Sigmoid colon (tissue), 7 donors: ENCODE measurements around the gene CCDC90B. TPM values are rescaled to one million over a fixed set of nuclear protein-coding genes. Genes with fewer than 3 reads are reported as not detected.
A peak's percentile ranks its signal among the peaks of the same experiment; 100 is the strongest.

Source experiments
- DNase-seq: peaks from one replicate; pipeline ENCODE4 v3.0.0-alpha.2; 2019
- H3K27ac ChIP-seq, 4 donors: fragments of 200-600 bp; sonication (generic); one replicate each; pipeline ENCODE4 v1.5.1; 2016 to 2019; ENCODE audit warnings: mild to moderate bottlenecking in 1 of 4
- H3K27me3 ChIP-seq, 3 donors: fragments of 200-600 bp; sonication (generic); one replicate each; pipeline ENCODE4 v1.5.1; 2019; ENCODE audit warnings: mild to moderate bottlenecking in 1 of 3
- H3K36me3 ChIP-seq, 4 donors: fragments of 200-600 bp; sonication (generic); one replicate each; pipeline ENCODE4 v1.5.1; 2016 to 2019
- H3K4me1 ChIP-seq, 4 donors: fragments of 200-600 bp; sonication (generic); one replicate each; pipeline ENCODE4 v1.5.1; 2017 to 2019
- H3K4me3 ChIP-seq, 4 donors: fragments of 200-600 bp; sonication (generic); one replicate each; pipeline ENCODE4 v1.5.1; 2017 to 2019; ENCODE audit warnings: mild to moderate bottlenecking in 2 of 4, moderate library complexity in 1 of 4
- H3K9me3 ChIP-seq, 4 donors: fragments of 200-600 bp in 3 of 4; sonication (generic) in 3 of 4; one replicate each; pipeline versions ENCODE4 v1.5.1 to v1.6.1; 2013 to 2019
- EP300 ChIP-seq, 4 donors: sonication (generic); formaldehyde crosslinking; IDR thresholded peaks; one replicate each; pipeline ENCODE4 v1.6.1; 2017; ENCODE audit warnings: antibody characterized with exemption in 4 of 4
- POLR2A ChIP-seq, 2 donors: fragments of 450-650 bp; IDR thresholded peaks; one replicate each; pipeline ENCODE4 v1.6.1; 2016; ENCODE audit warnings: antibody characterized with exemption in 2 of 2, mild to moderate bottlenecking in 2 of 2, moderate library complexity in 2 of 2
- POLR2AphosphoS5 ChIP-seq, 4 donors: sonication (generic); formaldehyde crosslinking; IDR thresholded peaks; one replicate each; pipeline ENCODE4 v1.6.1; 2017; ENCODE audit warnings: antibody characterized with exemption in 4 of 4
- WGBS, 2 donors: extraction: QIAGEN DNeasy Blood & Tissue Kit; methylation state at CpG; one replicate each; pipeline ENCODE4 v1.1.7; 2013; 5-methylcytosine and 5-hydroxymethylcytosine counted together
- intact Hi-C: fragments of 100-400 bp; cut with DNase I; formaldehyde crosslinking; loops from one replicate; pipeline ENCODE4 v1.15.1; 2023
- polyA plus RNA-seq, 3 donors: library from polyadenylated mRNA; stranded (reverse); fragments of 200-250 nt; gene quantifications; one replicate each; pipeline ENCODE4 v1.2.3, GENCODE V29; 2013
- total RNA-seq, 4 donors: library from RNA; depleted of rRNA; stranded (reverse); fragments of >200 nt; gene quantifications; one replicate each; pipeline ENCODE4 v1.1.0, GENCODE V29; 2016
- TF ChIP-seq, protein P1 (sequence below), 4 experiments: fragments of 450-650 bp in 3 of 4; fragments of 200-600 bp in 1 of 4; IDR thresholded peaks; one replicate each; pipeline ENCODE4 v1.5.1; 2016 to 2019; ENCODE audit warnings: antibody characterized with exemption in 4 of 4, mild to moderate bottlenecking in 3 of 4, moderate library complexity in 2 of 4
- donor health status: healthy with polysubstance abuse.
- donor health status: Bipolar disorder and iron deficiency.
- donor health status: healthy.

Gene CCDC90B
- total and polyA plus RNA-seq, 7 donors = 28.6 to 51.3 (median 44.4) TPM

DNA sequence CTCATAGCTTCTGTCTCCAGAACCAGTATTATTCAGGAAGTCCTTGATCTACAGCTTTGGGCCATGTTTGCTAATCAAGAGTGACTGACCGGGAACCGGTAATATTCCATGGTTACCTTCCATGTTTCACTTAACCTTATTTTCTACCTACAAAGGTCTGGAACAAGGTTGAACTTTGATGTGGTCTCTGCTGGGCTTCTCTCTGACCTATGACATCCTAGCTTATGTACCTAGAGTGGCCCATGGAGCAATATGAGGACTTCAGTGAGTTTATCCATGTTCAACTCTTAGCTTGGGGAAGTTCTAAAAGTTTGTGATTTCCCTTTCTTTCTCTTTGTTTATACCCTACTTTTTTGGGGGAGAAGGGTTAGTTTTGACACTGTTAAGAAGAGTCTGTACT, 33.2 kb downstream of the CCDC90B start:
- Histone ChIP-seq H3K4me1 (no peaks in the 10 kb centered on the region), H3K27ac (no peak overlapping the region), H3K9me3 (no peaks in the 10 kb centered on the region), H3K4me3 (no peak overlapping the region), H3K36me3 (peaks cover 0 to 11% (median 0%) of the 10 kb centered on the region in 4 donors), H3K27me3 (no peaks in the 10 kb centered on the region)
- TF ChIP-seq POLR2A (IDR thresholded peaks at IDR 0.05) (no peak), EP300 (IDR thresholded peaks at IDR 0.05) (no peak), POLR2AphosphoS5 (IDR thresholded peaks at IDR 0.05) (no peak)
- TF ChIP-seq, protein P1, sequence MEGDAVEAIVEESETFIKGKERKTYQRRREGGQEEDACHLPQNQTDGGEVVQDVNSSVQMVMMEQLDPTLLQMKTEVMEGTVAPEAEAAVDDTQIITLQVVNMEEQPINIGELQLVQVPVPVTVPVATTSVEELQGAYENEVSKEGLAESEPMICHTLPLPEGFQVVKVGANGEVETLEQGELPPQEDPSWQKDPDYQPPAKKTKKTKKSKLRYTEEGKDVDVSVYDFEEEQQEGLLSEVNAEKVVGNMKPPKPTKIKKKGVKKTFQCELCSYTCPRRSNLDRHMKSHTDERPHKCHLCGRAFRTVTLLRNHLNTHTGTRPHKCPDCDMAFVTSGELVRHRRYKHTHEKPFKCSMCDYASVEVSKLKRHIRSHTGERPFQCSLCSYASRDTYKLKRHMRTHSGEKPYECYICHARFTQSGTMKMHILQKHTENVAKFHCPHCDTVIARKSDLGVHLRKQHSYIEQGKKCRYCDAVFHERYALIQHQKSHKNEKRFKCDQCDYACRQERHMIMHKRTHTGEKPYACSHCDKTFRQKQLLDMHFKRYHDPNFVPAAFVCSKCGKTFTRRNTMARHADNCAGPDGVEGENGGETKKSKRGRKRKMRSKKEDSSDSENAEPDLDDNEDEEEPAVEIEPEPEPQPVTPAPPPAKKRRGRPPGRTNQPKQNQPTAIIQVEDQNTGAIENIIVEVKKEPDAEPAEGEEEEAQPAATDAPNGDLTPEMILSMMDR (IDR thresholded peaks at IDR 0.05) = no peak
- 97 to 98% methylated on average over 2 of the region's 2 CpGs for WGBS, 2 donors
- intact Hi-C loops = no loop called here
- DNase-seq = no peak

DNA sequence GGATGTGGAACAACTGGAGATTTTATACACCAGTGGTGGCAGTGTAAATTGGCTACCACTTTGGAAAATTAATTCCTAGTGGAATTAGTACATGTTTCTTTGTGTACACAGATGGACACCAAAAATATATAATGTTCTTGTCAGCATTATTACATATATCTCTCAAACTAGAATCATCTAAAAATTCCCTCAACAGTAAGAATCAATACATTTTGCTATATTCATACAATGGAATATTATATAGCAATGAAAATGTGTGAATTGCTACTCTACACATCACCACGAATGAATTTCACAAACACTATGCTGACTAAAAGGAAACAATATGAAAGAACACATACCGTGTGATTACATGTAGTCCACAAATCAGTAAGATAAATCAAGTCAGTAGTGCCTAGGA, 33.9 kb downstream of the CCDC90B start:
- DNase-seq = no peak
- TF ChIP-seq POLR2AphosphoS5 (IDR thresholded peaks at IDR 0.05) (no peak), POLR2A (IDR thresholded peaks at IDR 0.05) (no peak)
- TF ChIP-seq, protein P1 (IDR thresholded peaks at IDR 0.05) = no peak
- intact Hi-C loops = no loop called here
- peaks cover 0 to 4% (median 0%) of the 10 kb centered on the region in 4 donors for H3K36me3 ChIP-seq
- H3K27me3 ChIP-seq = no peaks in the 10 kb centered on the region
- H3K4me3 ChIP-seq = no peak overlapping the region
- 95 to 97% methylated on average over 2 of the region's 2 CpGs for WGBS, 2 donors
- H3K4me1 ChIP-seq = no peaks in the 10 kb centered on the region
- no peak overlapping the region for H3K27ac ChIP-seq
- no peaks in the 10 kb centered on the region for H3K9me3 ChIP-seq

DNA sequence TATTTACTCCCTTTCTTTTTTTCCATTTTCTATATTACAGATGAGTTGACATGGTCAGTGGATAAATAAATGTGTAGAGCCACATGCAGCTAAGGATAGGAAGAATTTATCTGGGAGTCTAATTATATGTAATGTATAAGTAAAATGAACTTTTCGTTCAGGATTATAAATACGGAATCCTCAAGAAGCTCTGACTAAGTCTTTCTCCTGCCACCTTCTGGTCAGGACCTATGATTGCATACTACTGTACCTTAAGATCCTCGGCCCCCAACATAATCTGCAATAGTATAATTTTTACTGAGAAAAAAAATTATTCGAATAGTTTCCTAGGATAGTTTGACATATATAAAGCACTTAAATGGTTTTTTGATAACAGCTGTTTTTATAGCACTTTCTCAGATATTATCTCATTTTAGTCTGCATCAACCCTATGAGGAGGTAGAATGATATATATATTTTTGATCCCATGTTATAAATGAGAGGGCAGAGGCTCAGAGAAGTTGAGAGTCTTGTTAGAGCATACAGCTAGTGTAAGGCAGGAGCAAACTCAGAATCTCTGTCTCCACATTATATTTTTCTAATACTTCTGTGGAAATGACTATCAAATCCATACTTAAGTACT, 36.1 kb downstream of the CCDC90B start:
- intact Hi-C loops = loop anchor here (2.0 to 10.0 kb wide), 2 partner anchors 343 to 535 kb away; no protein-coding TSS in a partner anchor

DNA sequence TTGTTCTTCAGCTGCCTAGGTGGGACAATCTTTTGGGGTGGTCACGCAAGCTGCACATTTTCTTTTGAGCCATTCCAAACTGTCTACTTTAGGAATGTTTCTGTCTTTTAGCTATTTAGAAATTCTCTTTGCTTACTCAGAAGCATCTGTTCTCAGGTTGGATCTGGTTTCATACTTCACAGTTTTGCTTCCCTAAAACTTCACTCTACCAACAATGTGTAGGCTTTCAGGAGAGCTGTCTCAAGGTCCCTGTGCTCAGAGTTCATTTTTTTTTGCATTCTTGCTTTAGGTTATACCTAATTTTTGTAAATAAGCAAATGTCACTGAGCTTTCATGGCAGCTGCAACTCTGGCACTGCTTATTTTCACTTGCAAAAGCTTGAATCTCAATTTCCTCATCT, 36.7 kb downstream of the CCDC90B start:
- intact Hi-C loops = loop anchor here (10.0 kb wide), 1 partner anchor 535 kb away; no protein-coding TSS in a partner anchor
- WGBS, 2 donors = 96 to 98% methylated on average over 1 of the region's 1 CpG

More for the DNA sequence above, 36.1 kb downstream of the CCDC90B start:
- no peaks in the 10 kb centered on the region for H3K9me3 ChIP-seq
- DNase-seq = no peak
- no peaks in the 10 kb centered on the region for H3K36me3 ChIP-seq
- TF ChIP-seq, protein P1 (IDR thresholded peaks at IDR 0.05) = peak; percentile 16 to 67 (median 46)
- no peak for TF ChIP-seq POLR2A (IDR thresholded peaks at IDR 0.05)
- H3K27me3 ChIP-seq = no peaks in the 10 kb centered on the region
- 4 to 15% methylated on average over 4 of the region's 4 CpGs for WGBS, 2 donors
- no peak overlapping the region for H3K27ac ChIP-seq
- no peak overlapping the region for H3K4me3 ChIP-seq
- no peaks in the 10 kb centered on the region for H3K4me1 ChIP-seq

More for the DNA sequence above, 36.7 kb downstream of the CCDC90B start:
- no peak for TF ChIP-seq EP300 (IDR thresholded peaks at IDR 0.05)
- TF ChIP-seq, protein P1 (IDR thresholded peaks at IDR 0.05) = no peak
- TF ChIP-seq POLR2AphosphoS5 (IDR thresholded peaks at IDR 0.05) = no peak
- TF ChIP-seq POLR2A (IDR thresholded peaks at IDR 0.05) = no peak
- Histone ChIP-seq H3K4me3 (no peak overlapping the region), H3K4me1 (no peaks in the 10 kb centered on the region), H3K27me3 (no peaks in the 10 kb centered on the region), H3K36me3 (no peaks in the 10 kb centered on the region), H3K27ac (no peak overlapping the region), H3K9me3 (no peaks in the 10 kb centered on the region)
- DNase-seq = no peak
